Measurements from ENCODE around the gene SF3A2. TPM values are rescaled to one million over a fixed set of nuclear protein-coding genes. Genes with fewer than 3 reads are reported as not detected.
A peak's percentile ranks its signal among the peaks of the same experiment; 100 is the strongest.

Gene SF3A2
- total and polyA plus RNA-seq, 10 donors: 28.5 to 79.7 (median 45.0) TPM

DNA sequence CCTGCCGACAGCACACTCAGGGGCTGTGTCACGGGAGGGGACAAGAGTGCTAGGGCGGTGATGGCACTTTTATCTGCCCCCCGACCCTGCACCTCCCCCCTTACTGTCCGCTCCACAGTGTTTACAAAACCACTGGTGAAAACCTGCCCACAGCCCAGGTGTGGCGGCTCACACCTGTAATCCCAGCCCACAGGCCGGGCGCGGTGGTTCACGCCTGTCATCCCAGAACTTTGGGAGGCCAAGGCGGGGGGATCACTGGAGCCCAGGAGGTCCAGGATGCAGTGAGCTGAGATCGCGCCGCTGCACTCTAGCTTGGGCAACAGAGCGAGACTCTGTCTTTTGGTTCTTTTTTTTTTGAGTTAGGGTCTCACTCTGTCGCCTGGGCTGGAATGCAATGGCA is 59.5 kb downstream of the SF3A2 start:
- intact Hi-C loops (cut with DNase I; ENCODE audit: low total_unique reads): no loop called here
- Histone ChIP-seq H3K36me3 (peaks cover 0 to 52% (median 3%) of the 10 kb centered on the region in 6 donors), H3K27me3 (replicated peaks in 1 of 7) (peaks cover 0 to 51% (median 17%) of the 10 kb centered on the region in 7 donors), H3K4me3 (no peak overlapping the region), H3K9me3 (no peaks in the 10 kb centered on the region), H3K4me1 (peaks cover 9 to 92% (median 51%) of the 10 kb centered on the region in 6 donors), H3K27ac (no peak overlapping the region)
- DNase-seq: peak; percentile 74
- TF ChIP-seq POLR2A (IDR thresholded peaks at IDR 0.05) (no peak), POLR2AphosphoS5 (IDR thresholded peaks at IDR 0.05) (peak in 2 of 3 donors; percentile 19 to 65), CTCF (IDR thresholded peaks at IDR 0.05 in 8 of 11, conservative IDR thresholded peaks at IDR 0.05 in 3 of 11) (no peak)
- 86 to 92% (median 88%) methylated on average over 15 to 16 of the region's 16 CpGs for WGBS, 5 donors

Small RNA genes within 50 kb of the gene (microRNA-seq; reads per million reads assigned to microRNA genes)
- gene MIR1227 (1.4 to 4.3 (median 3.5) reads per million in 3 donors), gene MIR4321 (0 reads per million in 3 donors)

Small RNA genes within 50 kb of the gene (small RNA-seq; reads per million reads assigned to genes)
- gene MIR1227: 0 to 0.68 (median 0.07) reads per million in 4 donors

Other genes starting within 250 kb of the SF3A2 start
- gene BTBD2, start 221.1 kb upstream of the SF3A2 start, total RNA-seq: 10 to 100 TPM; 47.6 to 77.1 (median 65.5) TPM
- gene BTBD2, start 221.1 kb upstream of the SF3A2 start, polyA plus RNA-seq: 10 to 100 TPM; 29.1 to 53.0 (median 31.2) TPM
- gene MKNK2, start 185.6 kb upstream of the SF3A2 start, total RNA-seq: 100 to 1,000 TPM; 212 to 389 (median 265) TPM
- gene MKNK2, start 185.6 kb upstream of the SF3A2 start, polyA plus RNA-seq: 100 to 1,000 TPM in 1 of 3 donors, 10 to 100 TPM in 2; 88.2 to 154 (median 90.0) TPM
- gene MOB3A, start 140.5 kb upstream of the SF3A2 start, total RNA-seq: 100 to 1,000 TPM in 5 of 7 donors, 10 to 100 TPM in 2; 80.8 to 161 (median 124) TPM
- gene MOB3A, start 140.5 kb upstream of the SF3A2 start, polyA plus RNA-seq: 10 to 100 TPM; 24.2 to 48.7 (median 37.6) TPM
- 1 to 10 TPM; 1.9 to 5.8 (median 3.7) TPM for gene IZUMO4, start 139.9 kb upstream of the SF3A2 start, total RNA-seq
- 10 to 100 TPM; 13.6 to 25.9 (median 16.7) TPM for gene IZUMO4, start 139.9 kb upstream of the SF3A2 start, polyA plus RNA-seq
- gene AP3D1, start 85.3 kb upstream of the SF3A2 start, total RNA-seq: 100 to 1,000 TPM in 4 of 7 donors, 10 to 100 TPM in 3; 89.3 to 112 (median 100) TPM
- gene AP3D1, start 85.3 kb upstream of the SF3A2 start, polyA plus RNA-seq: 10 to 100 TPM; 32.8 to 80.1 (median 43.2) TPM
- 10 to 100 TPM; 19.5 to 53.2 (median 36.4) TPM for gene DOT1L, start 72.9 kb upstream of the SF3A2 start, total RNA-seq
- 10 to 100 TPM in 1 of 3 donors, 1 to 10 TPM in 2; 3.9 to 20.8 (median 7.5) TPM for gene DOT1L, start 72.9 kb upstream of the SF3A2 start, polyA plus RNA-seq
- gene PLEKHJ1, start 495 bp upstream of the SF3A2 start, total RNA-seq: 10 to 100 TPM; 37.7 to 66.6 (median 45.6) TPM
- 100 to 1,000 TPM in 1 of 3 donors, 10 to 100 TPM in 2; 78.5 to 117 (median 91.8) TPM for gene PLEKHJ1, start 495 bp upstream of the SF3A2 start, polyA plus RNA-seq
- 1 to 10 TPM in 4 of 7 donors, under 1 TPM in 3; 0.79 to 5.7 (median 2.1) TPM for gene AMH, start 12.5 kb downstream of the SF3A2 start, total RNA-seq
- 1 to 10 TPM in 1 of 3 donors, under 1 TPM in 2; 0.20 to 1.2 (median 0.58) TPM for gene AMH, start 12.5 kb downstream of the SF3A2 start, polyA plus RNA-seq
- gene JSRP1, start 19.6 kb downstream of the SF3A2 start, total RNA-seq: 1 to 10 TPM; 1.2 to 4.8 (median 3.4) TPM
- 1 to 10 TPM; 1.2 to 3.0 (median 2.8) TPM for gene JSRP1, start 19.6 kb downstream of the SF3A2 start, polyA plus RNA-seq
- gene PEAK3, start 45.4 kb downstream of the SF3A2 start, total RNA-seq: 10 to 100 TPM in 2 of 7 donors, 1 to 10 TPM in 5; 5.7 to 17.4 (median 6.8) TPM
- gene PEAK3, start 45.4 kb downstream of the SF3A2 start, polyA plus RNA-seq: under 1 TPM; 0.30 to 0.93 (median 0.50) TPM
- gene LINGO3, start 71.3 kb downstream of the SF3A2 start, total RNA-seq: 1 to 10 TPM in 2 of 7 donors, under 1 TPM in 5; 0.26 to 2.6 (median 0.70) TPM
- 1 to 10 TPM in 1 of 3 donors, under 1 TPM in 2; 0.43 to 1.2 (median 0.82) TPM for gene LINGO3, start 71.3 kb downstream of the SF3A2 start, polyA plus RNA-seq
- gene LSM7, start 91.8 kb downstream of the SF3A2 start, total RNA-seq: 100 to 1,000 TPM in 3 of 7 donors, 10 to 100 TPM in 4; 60.7 to 131 (median 82.8) TPM
- 100 to 1,000 TPM; 435 to 524 (median 459) TPM for gene LSM7, start 91.8 kb downstream of the SF3A2 start, polyA plus RNA-seq
- 10 to 100 TPM; 69.7 to 96.4 (median 79.3) TPM for gene SPPL2B, start 91.9 kb downstream of the SF3A2 start, total RNA-seq
- 100 to 1,000 TPM in 1 of 3 donors, 10 to 100 TPM in 2; 40.5 to 111 (median 72.4) TPM for gene SPPL2B, start 91.9 kb downstream of the SF3A2 start, polyA plus RNA-seq
- 1 to 10 TPM; 1.3 to 4.0 (median 2.9) TPM for gene TMPRSS9, start 123.4 kb downstream of the SF3A2 start, total RNA-seq
- gene TMPRSS9, start 123.4 kb downstream of the SF3A2 start, polyA plus RNA-seq: 1 to 10 TPM in 2 of 3 donors, under 1 TPM in 1; 0.70 to 4.3 (median 1.1) TPM
- 10 to 100 TPM; 21.1 to 59.3 (median 44.2) TPM for gene TIMM13, start 190.8 kb downstream of the SF3A2 start, total RNA-seq
- gene TIMM13, start 190.8 kb downstream of the SF3A2 start, polyA plus RNA-seq: 10 to 100 TPM; 39.5 to 87.5 (median 84.1) TPM
- gene LMNB2, start 220.1 kb downstream of the SF3A2 start, total RNA-seq: 10 to 100 TPM; 15.5 to 26.0 (median 21.6) TPM
- 10 to 100 TPM in 1 of 3 donors, 1 to 10 TPM in 2; 4.9 to 21.7 (median 8.9) TPM for gene LMNB2, start 220.1 kb downstream of the SF3A2 start, polyA plus RNA-seq
- gene GADD45B, start 239.3 kb downstream of the SF3A2 start, total RNA-seq: 100 to 1,000 TPM in 1 of 7 donors, 10 to 100 TPM in 6; 57.4 to 114 (median 77.4) TPM
- gene GADD45B, start 239.3 kb downstream of the SF3A2 start, polyA plus RNA-seq: 10 to 100 TPM; 40.6 to 76.9 (median 43.3) TPM